KG1 (cell line): ENCODE results near the gene RPL22.
"Not testable (repeated sequence)": the region's sequence is repeated elsewhere in the genome, so short reads cannot be mapped to it uniquely, and the experiment has no call there.

Source experiments
- DNase-seq: peaks from one replicate; lab custom pipeline; 2025; lab: John Stamatoyannopoulos, UW

The RPL22 gene

DNA sequence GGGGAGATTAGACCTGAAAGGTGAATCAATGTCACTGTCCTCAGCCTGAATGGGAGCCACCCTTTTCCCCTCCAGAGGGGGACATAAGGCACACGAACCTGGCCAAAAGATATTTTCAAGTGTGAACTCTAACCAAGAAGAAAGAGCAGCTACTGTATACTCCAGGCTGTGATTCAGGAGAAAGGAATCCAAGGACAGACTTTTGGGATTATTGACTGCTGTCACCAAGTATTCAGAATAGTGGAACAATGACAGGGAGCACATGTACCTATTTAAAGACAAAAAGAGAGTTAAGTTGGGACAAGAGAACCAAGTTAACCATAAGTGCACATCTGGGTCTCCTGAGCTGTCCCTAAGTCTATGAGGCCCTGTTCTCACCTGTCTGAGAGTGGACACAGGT lies 34.0 kb upstream of the RPL22 start:
- DNase-seq = no peak

DNA sequence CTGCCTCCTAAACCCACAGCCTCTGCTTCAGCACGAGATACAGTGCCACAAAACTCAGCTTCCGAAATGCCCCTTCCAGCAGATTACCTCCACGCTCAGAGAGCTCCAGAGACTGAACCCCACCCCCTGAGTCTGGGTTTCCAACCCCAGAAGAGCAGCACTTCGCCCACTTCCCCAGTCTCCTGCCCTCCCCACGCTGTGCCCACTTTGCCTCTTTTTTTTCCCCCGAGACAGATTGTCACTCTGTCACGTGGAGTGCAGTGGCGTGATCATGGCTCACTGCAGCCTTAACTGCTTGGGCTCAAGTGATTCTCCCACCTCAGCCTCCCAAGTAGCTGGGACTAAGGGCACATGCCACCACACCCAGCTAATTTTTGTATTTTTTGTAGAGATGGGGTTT lies 26.3 kb upstream of the RPL22 start:
- no peak for DNase-seq

DNA sequence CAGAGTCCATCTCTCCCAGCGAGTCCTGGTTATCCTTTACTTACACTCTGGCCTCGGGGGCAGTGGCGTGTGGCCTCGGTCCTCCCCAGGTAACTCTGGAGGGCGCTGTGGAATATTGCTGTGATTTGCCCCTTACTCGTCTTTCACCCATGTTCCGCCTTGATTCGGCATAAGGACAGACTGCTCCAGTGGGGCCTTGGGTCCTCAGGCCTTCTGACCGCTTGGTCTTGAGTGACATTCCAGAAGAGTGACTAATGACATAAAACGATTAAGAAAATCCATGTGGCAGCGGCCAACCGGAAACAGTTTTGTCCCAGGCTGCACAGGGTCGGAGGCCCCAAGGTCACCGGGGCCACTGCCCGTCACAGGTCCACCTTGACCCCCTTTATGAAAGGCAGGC lies 25.3 kb upstream of the RPL22 start:
- DNase-seq = no peak

DNA sequence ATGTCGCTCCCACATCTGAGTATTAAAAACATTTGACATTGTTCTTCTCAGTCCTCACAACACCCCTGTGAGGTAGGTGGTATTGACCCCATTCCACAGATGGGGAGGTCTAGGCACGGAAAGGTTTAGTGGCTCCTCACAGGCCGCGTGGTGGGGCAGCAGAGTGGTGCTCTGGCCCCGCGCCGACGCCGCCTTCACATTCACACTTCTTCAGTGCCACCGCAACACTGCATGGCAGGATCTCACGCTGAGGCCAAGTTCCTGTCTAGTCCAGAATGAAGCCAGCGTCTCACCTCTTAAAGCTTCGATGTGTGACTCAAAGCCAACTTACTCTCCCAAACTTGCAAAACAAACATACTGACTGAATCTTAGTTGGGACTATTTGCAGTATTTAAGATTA lies 24.2 kb upstream of the RPL22 start:
- DNase-seq = no peak

DNA sequence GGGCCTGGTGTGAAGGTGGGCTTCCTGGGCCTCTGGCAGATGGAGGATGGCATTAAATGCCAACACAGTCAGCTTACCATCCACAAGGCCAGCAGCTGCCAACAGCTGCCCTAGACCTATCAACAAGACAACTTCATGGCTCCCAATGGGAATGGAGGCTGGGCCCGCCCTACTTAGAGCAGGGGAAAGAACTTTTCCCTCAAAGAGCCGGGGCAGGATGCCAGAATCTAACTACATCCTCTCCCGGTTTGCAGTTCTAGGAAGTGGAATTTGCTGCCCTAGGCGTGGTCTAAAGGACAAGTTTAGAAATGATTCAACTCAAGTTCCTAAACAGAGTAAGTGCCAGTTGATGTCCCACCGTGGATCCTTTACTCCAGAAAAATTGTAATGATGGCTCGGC lies 23.2 kb upstream of the RPL22 start:
- no peak for DNase-seq

DNA sequence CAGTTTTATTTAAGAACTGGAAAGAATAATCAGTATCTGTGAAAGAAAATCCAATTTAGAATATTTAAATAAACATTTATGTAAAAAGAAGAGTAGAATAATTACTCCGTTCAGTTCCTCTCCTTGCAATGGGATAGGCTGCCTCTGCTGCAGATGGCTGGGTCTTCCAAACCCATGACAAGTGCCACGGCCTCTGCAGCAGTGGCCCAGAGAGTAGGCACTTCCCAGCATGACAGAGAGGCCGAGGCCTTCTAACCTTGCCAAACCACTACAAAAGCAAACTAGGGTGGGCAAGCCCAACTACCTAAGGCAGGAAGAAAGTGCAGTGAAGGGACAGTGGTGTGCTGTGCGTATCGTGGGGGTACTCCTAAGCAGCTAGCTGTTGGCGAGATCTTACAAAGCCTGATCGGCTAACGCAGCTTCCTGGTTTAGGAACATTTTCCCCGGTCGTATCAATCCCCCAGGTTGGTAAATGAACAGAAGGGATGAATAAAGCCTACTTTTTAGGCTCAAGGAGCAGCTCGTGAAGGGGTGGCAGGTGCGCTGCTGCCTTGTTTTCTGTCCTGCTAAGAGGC lies 21.9 kb upstream of the RPL22 start:
- no peak for DNase-seq

DNA sequence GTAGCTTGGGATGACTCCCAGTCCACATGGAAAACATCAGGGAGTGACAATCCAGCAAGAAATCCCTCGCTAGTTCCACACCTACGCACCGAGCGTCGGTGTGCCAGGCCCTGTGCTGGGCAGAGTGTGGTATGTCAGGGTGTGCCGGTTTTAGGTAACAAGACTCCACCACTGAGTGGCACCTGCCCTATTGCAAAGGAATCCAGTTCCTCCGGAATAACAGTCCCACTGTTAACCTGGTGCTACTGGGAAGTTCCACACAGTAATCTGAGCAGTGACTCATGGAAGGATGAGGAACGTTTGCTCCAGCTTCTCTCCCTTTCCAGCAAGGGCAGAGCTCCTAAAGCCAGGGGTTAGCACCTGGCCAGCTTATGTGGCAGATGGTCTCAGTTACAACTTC lies 20.8 kb upstream of the RPL22 start:
- no peak for DNase-seq

DNA sequence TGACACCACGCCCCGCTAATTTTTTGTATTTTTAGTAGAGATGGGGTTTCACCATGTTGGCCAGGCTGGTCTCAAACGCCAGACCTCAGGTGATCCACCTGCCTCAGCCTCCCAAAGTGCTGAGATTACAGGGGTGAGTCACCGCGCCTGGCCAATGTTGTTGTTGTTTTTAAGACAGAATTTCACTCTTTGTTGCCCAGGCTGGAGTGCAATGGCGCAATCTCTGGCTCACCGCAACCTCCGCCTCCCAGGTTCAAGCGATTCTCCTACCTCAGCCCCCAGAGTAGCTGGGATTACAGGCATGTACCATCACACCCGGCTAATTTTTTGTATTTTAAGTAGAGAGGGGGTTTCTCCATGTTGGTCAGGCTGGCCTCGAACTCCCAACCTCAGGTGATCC lies 20.2 kb upstream of the RPL22 start:
- not testable (repeated sequence) for DNase-seq

DNA sequence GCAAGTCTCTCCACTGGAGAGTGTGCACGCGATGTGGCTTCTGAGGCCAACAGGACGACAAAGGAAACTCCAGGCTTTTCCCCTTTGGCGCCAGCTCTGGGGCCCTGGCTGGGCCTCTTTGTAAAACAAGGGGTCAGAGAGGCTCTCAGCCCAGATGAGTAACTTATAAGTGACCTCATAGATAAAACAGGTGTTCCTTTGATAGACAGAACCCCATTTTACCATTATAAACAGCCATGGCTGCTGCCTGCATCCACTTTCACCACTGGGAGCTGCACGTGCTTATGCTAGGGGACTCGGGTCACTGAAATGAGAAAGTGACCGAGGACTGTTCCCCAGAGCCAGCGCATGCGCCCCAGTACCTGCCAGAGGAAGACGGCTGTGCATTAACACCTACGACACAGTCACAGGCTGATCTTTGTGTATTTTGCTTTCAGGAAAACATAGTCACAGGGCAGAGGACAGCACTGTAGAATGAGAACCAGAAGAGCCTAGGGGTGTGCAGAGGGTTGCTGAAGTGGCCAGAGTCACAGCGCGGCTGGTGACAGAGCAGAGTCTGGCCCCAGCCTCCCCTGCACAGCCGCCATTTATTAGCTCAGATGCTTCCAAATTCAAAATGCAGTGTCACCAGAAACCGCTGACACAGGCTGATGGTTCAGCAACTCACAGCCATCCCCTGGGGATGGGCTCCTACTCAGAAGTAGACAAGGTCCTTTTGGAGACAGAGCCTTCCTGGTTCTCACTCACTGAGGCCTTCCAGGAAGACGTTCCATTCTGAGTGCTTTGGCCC lies 19.2 kb upstream of the RPL22 start:
- no peak for DNase-seq

DNA sequence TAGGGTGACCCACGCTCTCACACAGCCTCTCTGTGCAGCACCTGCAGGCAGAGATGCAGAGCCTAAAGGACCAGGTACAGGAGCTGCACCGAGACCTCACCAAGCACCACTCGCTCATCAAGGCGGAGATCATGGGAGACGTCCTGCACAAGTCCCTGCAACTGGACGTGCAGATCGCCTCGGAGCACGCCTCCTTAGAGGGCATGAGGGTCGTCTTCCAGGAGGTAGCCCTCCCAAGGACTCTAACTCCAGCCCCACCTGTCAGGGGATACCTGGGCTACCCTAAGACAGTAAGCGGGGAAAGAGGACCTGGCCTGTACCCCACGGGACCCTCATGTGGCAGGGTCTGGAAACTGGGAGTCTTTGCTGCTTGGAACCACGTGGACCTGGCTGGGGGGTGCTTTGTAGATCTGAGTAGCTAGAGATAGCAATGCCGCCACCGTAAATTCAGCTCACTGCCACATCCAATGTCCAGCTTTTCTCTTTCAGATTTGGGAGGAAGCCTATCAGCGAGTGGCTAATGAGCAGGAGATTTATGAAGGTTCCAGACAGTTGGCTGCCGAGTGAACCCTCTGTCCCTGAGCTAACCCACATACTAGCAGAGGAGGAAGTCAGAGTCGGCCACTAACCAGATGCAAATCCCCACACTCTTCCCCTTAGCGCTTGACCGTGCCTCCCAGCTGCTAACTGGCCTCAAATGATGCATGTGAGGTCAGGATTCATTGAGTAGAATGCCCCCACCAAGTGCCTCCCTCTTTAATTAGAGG lies 13.0 kb upstream of the RPL22 start:
- peak; percentile 27 for DNase-seq

DNA sequence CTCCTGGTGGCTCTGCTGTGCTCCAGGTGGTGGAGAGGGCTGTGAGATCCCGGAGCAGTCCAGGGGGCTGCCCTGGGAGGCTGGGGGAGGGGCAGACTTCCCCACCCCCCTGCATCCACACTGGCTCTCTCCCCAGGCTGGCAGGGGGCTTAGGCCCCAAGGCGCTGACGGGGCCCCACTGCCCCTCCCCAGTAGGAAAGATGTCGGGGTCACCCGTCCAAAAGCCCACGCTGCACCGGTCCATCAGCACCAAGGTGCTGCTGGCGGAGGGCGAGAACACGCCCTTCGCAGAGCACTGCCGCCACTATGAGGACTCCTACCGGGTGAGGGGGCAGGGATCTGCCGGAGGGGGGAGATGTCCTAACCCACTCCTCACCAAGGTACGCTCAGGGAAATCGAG lies 12.3 kb upstream of the RPL22 start:
- no peak for DNase-seq

DNA sequence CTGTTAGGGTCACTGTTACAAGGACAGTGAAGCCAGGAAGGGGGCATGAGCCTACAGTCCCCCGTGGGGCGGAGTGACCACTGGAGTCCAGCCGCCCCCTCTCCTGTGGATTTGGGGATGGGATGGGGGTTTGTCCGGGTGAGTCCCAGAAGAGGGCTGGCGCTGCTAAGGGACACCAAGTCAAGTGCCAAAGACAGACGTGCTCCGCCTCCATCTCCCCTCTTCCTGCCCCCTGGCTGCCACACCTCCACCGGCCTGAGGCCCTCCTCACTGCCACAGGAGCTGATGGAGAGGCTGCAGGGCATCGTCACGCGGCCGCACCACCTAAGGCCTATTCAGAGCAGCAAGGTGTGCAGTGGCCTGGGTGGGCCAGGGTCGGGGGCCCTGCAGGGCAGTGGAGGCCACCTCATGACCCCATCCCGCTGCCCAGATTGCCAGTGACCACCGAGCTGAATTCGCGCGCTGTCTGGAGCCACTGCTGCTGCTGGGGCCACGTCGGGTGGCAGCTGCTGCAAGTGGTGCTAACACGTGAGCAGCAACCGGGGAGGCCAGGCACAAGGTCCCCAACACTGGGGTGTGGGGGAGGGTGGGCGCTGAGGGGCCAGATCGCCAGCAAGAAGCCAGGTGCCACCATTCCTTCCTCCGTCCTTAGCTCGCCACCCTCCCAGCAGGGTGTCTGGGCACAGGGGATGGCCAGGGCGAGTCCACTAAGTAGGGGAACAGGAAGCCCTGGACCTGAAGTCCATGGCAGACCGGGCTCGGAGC lies 11.4 kb upstream of the RPL22 start:
- no peak for DNase-seq

DNA sequence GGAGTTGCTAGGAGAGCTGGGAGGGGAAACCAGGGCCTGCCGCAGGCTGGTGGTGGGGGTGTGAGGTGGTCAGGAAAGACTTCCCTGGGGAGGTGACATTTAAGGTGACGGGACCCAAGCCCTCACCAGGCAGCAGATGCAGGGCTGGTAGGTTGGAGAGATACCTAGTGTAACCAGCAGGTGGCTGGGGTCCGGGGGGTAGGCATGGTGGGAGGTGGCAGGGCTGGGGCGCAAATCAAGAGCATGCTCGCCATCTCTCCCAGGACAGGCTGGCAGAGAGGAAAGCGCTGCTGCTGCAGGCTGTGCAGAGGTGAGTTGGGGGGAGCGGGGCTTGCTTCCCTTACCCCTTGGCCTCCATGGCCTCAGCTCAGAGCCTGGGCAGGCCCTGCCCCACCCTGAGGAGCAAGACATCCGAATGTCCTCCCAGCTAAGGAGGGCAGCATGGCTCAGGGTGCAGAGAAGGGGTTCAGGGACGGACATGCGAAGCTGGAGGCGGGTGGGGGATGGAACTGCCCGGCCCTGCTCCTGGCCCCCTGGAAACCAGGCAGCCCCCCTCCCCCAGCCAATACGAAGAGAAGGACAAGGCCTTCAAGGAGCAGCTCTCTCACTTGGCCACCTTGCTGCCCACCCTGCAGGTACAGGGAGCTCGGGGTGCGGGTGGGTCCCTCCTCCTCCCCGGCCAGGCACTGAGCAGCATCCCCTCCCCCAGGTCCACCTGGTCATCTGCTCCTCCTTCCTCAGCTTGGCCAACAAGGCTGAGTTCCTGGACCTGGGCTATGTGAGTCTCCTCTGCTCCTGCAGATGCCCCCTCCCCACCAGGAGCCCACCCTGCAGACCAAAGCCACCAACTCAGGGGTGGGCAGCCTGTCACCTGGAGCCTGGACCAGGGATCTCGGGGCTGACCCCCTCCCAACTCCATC lies 10.5 kb upstream of the RPL22 start:
- DNase-seq = no peak

DNA sequence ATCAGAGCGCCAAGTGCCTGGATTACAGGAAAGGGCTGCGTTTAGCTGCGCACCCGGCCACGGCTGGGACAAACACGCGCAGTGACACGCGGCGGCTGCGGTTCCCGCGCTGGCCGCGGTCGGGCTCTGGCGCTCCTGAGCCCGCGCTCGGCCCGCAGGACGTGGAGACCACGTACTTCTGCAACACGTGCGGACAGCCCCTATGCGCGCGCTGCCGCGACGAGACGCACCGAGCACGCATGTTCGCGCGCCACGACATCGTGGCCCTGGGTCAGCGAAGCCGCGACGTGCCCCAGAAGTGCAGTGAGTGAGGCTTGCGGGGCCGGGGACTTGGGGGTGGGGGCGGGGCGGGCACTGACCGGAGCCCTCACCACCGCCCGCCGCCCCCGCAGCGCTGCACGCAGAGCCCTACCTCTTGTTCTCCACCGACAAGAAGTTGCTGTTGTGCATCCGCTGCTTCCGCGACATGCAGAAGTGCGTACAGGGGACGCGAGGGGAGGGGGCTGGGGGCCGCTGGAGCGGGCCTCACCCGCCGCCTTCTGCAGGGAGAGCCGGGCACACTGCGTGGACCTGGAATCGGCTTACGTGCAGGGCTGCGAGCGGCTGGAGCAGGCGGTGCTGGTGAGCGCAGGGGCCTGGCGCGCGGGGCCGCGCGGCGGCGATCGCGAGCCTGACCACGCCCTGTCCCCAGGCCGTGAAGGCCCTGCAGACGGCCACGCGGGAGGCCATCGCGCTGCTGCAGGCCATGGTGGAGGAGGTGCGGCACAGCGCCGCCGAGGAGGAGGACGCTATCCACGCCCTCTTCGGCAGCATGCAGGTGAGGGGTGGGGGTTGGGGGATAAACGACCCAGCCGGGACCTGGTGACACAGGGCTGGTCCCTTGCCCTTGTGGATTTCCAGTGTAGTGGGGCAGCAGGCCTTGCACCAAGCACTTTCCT lies 9.6 kb upstream of the RPL22 start:
- no peak for DNase-seq

DNA sequence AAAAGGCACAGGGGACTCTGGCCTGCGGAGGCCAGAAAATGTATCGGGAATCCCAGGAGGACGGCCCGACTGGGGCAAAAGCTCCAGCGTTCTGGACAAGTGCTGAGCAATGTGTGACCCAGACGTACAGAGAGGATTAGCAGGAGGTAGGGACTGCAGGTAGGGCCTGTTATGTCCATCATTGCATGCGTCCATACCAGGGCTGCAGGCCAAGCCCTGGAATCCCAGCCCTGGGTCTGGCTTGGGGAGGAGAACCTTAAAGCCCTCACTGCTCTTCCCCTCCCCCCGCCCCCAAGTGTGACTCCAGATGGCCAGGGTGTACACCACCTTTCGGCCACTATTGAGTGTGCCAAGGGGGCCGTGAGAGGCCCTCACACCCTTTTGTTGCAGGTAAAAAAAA lies 8.5 kb upstream of the RPL22 start:
- DNase-seq = no peak

DNA sequence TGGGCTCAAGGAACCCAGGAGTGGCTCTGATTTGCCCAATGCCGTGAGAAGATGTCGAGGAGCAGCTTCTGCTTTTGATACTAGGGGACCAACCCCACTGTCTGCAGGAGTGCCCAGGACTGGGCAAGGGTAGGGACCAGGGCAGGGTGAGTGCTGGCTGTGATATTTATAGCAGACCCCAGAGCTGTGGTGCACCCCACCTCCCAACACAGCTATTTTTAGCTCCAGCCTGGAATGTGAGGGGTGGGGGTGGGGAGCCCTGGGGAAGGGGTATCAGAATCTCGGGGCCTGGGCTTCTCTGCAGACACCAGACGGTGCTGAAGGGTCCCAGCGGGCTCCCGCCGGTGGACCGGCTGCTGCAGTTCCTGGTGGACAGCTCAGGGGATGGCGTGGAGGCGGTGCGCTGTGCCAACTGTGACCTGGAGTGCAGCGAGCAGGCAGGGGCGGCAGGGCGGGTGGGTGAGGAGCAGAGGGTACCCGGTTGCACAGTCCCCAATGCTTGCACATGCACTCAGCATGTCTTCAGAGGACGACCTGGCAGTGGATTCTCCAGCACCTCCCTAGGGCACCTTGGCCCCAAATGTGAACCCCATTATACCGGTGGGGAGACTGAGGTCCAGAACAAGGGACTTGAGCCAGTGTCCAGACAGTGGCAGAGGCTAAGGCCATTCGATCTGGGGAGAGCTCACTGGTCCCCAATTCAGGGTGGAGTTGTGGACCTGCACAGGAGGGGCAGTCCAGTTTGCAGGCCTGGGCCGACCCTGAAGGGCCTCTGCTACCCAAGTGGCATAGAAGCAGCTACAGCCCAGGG lies 7.9 kb upstream of the RPL22 start:
- DNase-seq = no peak

DNA sequence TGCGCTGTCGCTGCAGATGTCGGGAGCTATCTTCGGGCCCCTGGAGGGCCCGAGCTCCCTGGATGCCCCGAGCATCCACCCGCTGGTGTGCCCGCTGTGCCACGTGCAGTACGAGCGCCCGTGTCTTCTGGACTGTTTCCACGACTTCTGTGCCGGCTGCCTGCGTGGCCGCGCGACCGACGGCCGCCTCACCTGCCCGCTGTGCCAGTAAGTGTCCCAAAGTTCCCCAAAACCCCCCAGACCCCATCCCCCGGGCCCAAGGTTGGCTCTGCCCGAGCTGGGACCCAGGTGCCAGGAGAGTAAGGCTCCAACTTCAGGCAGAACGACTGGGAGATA lies 7.1 kb upstream of the RPL22 start:
- DNase-seq = no peak

DNA sequence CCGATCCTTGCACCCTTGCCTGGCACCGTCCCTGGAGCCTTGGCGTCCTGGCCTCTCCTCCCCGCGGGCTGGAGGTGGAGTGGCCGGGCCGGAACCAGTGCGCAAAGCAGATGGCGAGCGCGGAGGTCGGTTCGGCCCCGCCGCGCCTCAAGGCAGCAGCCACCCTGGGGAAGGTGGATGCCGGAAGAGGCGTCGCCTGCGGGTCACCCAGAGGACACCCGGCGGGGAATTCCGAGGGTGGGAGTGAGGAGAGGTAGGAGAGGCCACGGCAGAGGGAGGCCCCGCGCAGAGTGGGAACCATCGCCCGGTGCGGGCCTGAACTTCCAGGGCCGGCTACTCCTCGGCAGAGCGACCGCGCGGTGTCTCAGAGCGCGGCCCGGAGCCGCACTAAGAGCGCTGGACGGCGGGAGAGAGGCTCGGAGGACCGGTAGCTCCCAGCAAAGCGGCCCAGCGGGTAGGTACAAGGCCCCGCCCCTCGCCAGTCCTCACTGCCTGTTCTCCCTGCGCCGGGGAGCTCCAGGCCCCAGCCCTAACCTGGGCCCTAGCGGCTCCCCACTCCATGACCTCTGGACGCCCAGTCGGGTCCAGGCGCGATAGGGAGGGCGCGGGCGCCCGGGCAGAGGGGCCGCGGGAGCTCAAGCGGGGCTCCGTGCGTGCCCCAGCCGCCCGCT lies 6.6 kb upstream of the RPL22 start, which contains the start of gene RNF207:
Gene RNF207 (plus strand): TSS at position 271 of the 671 bp plus-strand sequence. CDS start 417 bp downstream, outside the sequence.
- DNase-seq = no peak

DNA sequence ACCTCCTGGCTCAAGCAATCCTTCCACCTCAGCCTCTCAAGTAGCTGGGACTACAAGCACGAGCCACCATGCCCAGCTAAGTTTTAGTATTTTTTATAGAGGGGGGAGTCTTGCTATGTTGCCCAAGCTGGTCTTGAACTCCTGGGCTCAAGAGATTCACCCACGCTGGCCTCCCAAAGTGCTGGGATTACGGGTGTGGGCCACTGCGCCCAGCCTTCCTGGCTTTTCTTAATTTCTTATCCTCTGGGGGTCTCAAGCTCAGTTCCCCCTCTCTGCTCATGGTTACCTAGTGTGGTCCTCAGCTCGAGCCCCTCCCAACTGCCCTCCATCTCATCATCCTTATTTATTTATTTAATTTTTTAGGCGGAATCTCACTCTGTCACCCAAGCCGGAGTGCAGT lies 2.9 kb upstream of the RPL22 start:
- no peak for DNase-seq
